Right lobe of liver (tissue), 4 donors: ENCODE measurements around the gene TNS1.

Experiments used
- CTCF ChIP-seq, 4 donors: fragments of 200-600 bp in 3 of 4; fragments of 450-650 bp in 1 of 4; IDR thresholded peaks; one replicate each; pipeline versions ENCODE4 v1.5.1 to v1.8.0; 2016 to 2022; ENCODE audit warnings: antibody characterized with exemption in 4 of 4, mild to moderate bottlenecking in 2 of 4
- POLR2A ChIP-seq: fragments of 450-650 bp; IDR thresholded peaks from one replicate; pipeline ENCODE4 v1.6.1; 2017; ENCODE audit warnings: antibody characterized with exemption, mild to moderate bottlenecking
- donor health status: DM: no; HTN: no; CAD: no.
- donor health status: DM: no; HTN: no; CAD: no.
- donor health status: DM: no; HTN: yes; CAD: no.

GRCh38 chr2:217906798-217907197, 96.0 kb downstream of the TNS1 start:
- no peak for TF ChIP-seq POLR2A
- TF ChIP-seq CTCF (IDR thresholded peaks at IDR 0.05): no peak
